SU-DHL-6 (cell line): ENCODE data around the gene PPCDC.

Experiments
- H2AFZ ChIP-seq: fragments of 200-600 bp; sonication (generic); 2 replicates; pipeline ENCODE4 v1.6.1; 2014; ENCODE audit warnings: low read depth, mild to moderate bottlenecking, moderate library complexity, mixed read lengths, antibody characterized with exemption, low read length; ENCODE audit not compliant: severe bottlenecking
- H3F3A ChIP-seq: fragments of 200-600 bp; shearing (Covaris generic); 2 replicates; pipeline ENCODE4 v1.6.0; 2016; ENCODE audit warnings: antibody characterized with exemption, mild to moderate bottlenecking; ENCODE audit not compliant: insufficient read depth
- H3K27ac ChIP-seq: fragments of 200-600 bp; sonication (generic); 2 replicates; pipeline ENCODE4 v1.5.1; 2016; ENCODE audit warnings: low read depth, mild to moderate bottlenecking, low read length, moderate library complexity, mixed read lengths
- H3K27me3 ChIP-seq: fragments of 200-600 bp; sonication (generic), shearing (Covaris generic); 2 replicates; pipeline ENCODE4 v1.6.0; 2014; ENCODE audit warnings: mild to moderate bottlenecking, low read length
- H3K36me3 ChIP-seq: fragments of 200-600 bp; sonication (generic); 2 replicates; pipeline ENCODE4 v1.6.1; 2014; ENCODE audit warnings: mild to moderate bottlenecking, low read length, mixed read lengths
- H3K4me2 ChIP-seq: fragments of 300-600, 200-600 bp; shearing (Covaris generic), sonication (generic); 2 replicates; pipeline ENCODE4 v1.6.0; 2014; ENCODE audit warnings: low read length, low read depth, mild to moderate bottlenecking; ENCODE audit not compliant: poor library complexity, severe bottlenecking
- H3K4me3 ChIP-seq: fragments of 200-600 bp; sonication (generic); 2 replicates; pipeline ENCODE4 v1.5.1; 2014; ENCODE audit warnings: antibody characterized with exemption, low read length, mild to moderate bottlenecking, mixed read lengths; ENCODE audit not compliant: insufficient read depth, poor library complexity, severe bottlenecking
- H3K79me2 ChIP-seq: fragments of 200-600 bp; sonication (generic); 2 replicates; pipeline ENCODE4 v1.6.1; 2014; ENCODE audit warnings: mild to moderate bottlenecking, low read length, moderate library complexity; ENCODE audit not compliant: insufficient read depth
- H3K9ac ChIP-seq: fragments of 200-600 bp; sonication (generic); 2 replicates; pipeline ENCODE4 v1.7.0; 2014; ENCODE audit warnings: mild to moderate bottlenecking, low read length
- H3K9me2 ChIP-seq: fragments of 200-600 bp; sonication (generic); replicated peaks from 2 replicates; pipeline ENCODE4 v1.6.1; 2014; ENCODE audit warnings: low read length; ENCODE audit not compliant: insufficient read depth
- H3K9me3 ChIP-seq: fragments of 200-600 bp; sonication (generic); 2 replicates; pipeline ENCODE4 v1.6.1; 2014; ENCODE audit warnings: low read length, mixed read lengths; ENCODE audit not compliant: insufficient read depth
- H4K20me1 ChIP-seq: fragments of 200-600 bp; sonication (generic); 2 replicates; pipeline ENCODE4 v1.6.1; 2014; ENCODE audit warnings: low read depth, mild to moderate bottlenecking, antibody characterized with exemption, low read length, moderate library complexity, mixed read lengths
- EZH2phosphoT487 ChIP-seq: fragments of 200-600 bp; sonication (generic), shearing (Covaris generic); conservative IDR thresholded peaks from 2 replicates; pipeline ENCODE4 v1.6.1; 2018; ENCODE audit warnings: mild to moderate bottlenecking, antibody characterized with exemption, low read length, moderate library complexity, mixed read lengths
- TF ChIP-seq, protein P1 (sequence below): fragments of 200-600 bp; sonication (generic); IDR thresholded peaks from one replicate; pipeline ENCODE4 v1.5.1; 2017; ENCODE audit warnings: antibody characterized with exemption, mild to moderate bottlenecking, low read length, moderate library complexity; ENCODE audit not compliant: insufficient read depth, poor library complexity, severe bottlenecking

PPCDC gene

GRCh38 chr15:74978077-74978476, 45.3 kb upstream of the PPCDC start:
- Histone ChIP-seq H3K9me3 (no peaks in the 10 kb centered on the region), H2AFZ (no peak overlapping the region), H3K9me2 (no peaks in the 10 kb centered on the region), H4K20me1 (no peaks in the 10 kb centered on the region), H3K9ac (no peak overlapping the region), H3K79me2 (no peaks in the 10 kb centered on the region), H3K27ac (no peak overlapping the region), H3K4me2 (no peak overlapping the region), H3K4me3 (no peak overlapping the region), H3K27me3 (no peaks in the 10 kb centered on the region), H3K36me3 (no peaks in the 10 kb centered on the region), H3F3A (no peaks in the 10 kb centered on the region)
- TF ChIP-seq EZH2phosphoT487 = no peak

GRCh38 chr15:74978503-74978902, 44.9 kb upstream of the PPCDC start:
- Histone ChIP-seq H3K9me2 (no peaks in the 10 kb centered on the region), H3K4me3 (no peak overlapping the region), H3K27ac (no peak overlapping the region), H3K36me3 (no peaks in the 10 kb centered on the region), H2AFZ (no peak overlapping the region), H4K20me1 (no peaks in the 10 kb centered on the region), H3K27me3 (no peaks in the 10 kb centered on the region), H3K4me2 (no peak overlapping the region), H3K79me2 (no peaks in the 10 kb centered on the region), H3K9me3 (no peaks in the 10 kb centered on the region), H3K9ac (no peak overlapping the region), H3F3A (no peaks in the 10 kb centered on the region)
- no peak for TF ChIP-seq EZH2phosphoT487
- TF ChIP-seq, protein P1, sequence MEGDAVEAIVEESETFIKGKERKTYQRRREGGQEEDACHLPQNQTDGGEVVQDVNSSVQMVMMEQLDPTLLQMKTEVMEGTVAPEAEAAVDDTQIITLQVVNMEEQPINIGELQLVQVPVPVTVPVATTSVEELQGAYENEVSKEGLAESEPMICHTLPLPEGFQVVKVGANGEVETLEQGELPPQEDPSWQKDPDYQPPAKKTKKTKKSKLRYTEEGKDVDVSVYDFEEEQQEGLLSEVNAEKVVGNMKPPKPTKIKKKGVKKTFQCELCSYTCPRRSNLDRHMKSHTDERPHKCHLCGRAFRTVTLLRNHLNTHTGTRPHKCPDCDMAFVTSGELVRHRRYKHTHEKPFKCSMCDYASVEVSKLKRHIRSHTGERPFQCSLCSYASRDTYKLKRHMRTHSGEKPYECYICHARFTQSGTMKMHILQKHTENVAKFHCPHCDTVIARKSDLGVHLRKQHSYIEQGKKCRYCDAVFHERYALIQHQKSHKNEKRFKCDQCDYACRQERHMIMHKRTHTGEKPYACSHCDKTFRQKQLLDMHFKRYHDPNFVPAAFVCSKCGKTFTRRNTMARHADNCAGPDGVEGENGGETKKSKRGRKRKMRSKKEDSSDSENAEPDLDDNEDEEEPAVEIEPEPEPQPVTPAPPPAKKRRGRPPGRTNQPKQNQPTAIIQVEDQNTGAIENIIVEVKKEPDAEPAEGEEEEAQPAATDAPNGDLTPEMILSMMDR = no peak

- no peaks in the 10 kb centered on the region for H3K9me2 ChIP-seq
- no peak overlapping the region for H3K4me2 ChIP-seq
- no peaks in the 10 kb centered on the region for H3K9me3 ChIP-seq
- no peak for TF ChIP-seq EZH2phosphoT487
- TF ChIP-seq, protein P1 = no peak
- H3K79me2 ChIP-seq = no peaks in the 10 kb centered on the region
- no peaks in the 10 kb centered on the region for H4K20me1 ChIP-seq
- no peak overlapping the region for H3K27ac ChIP-seq
- H3K27me3 ChIP-seq = no peaks in the 10 kb centered on the region
- no peak overlapping the region for H3K4me3 ChIP-seq
- H3K9ac ChIP-seq = no peak overlapping the region
- H2AFZ ChIP-seq = no peak overlapping the region
- no peaks in the 10 kb centered on the region for H3K36me3 ChIP-seq
- no peaks in the 10 kb centered on the region for H3F3A ChIP-seq
These were observed 41.2 kb upstream of the PPCDC start for GRCh38 chr15:74982183-74982582.

DNA sequence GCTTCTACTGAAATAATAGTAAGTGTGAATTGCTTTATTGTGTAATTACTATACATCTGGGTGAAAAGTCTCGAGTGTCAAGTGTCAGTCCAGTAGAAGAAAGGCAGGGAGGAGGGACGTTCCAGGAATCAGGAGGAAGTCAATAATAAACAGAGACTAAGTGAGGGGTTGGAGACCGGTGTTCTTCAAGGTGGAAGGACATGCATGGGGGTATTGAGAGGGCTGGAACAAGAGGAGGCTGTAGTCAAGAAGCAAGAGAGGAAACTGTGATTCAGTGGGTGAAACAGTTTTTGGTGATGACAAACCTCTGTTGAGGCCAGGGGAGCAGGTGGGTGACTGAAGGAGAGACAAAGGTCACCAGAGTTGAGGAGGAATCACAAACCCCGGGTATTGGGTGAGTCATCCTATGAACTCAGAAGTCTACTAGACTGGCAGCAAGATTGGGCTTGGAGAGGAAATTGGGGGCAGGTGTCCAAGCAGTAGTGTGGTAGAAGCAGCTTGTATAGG, 39.6 kb upstream of the PPCDC start:
- no peaks in the 10 kb centered on the region for H3F3A ChIP-seq
- H3K9me3 ChIP-seq = no peaks in the 10 kb centered on the region
- H3K4me3 ChIP-seq = no peak overlapping the region
- no peaks in the 10 kb centered on the region for H3K9me2 ChIP-seq
- no peaks in the 10 kb centered on the region for H4K20me1 ChIP-seq
- H3K4me2 ChIP-seq = no peak overlapping the region
- no peaks in the 10 kb centered on the region for H3K27me3 ChIP-seq
- H3K36me3 ChIP-seq = no peaks in the 10 kb centered on the region
- H3K9ac ChIP-seq = no peak overlapping the region
- TF ChIP-seq, protein P1 = no peak
- no peak for TF ChIP-seq EZH2phosphoT487
- no peaks in the 10 kb centered on the region for H3K79me2 ChIP-seq
- H3K27ac ChIP-seq = no peak overlapping the region
- no peak overlapping the region for H2AFZ ChIP-seq
